GM15510 (cell line): ENCODE results near the gene CABLES1.

Source experiments
- POLR2A ChIP-seq: IDR thresholded peaks from 3 replicates; pipeline ENCODE4 v1.6.1; 2011; ENCODE audit warnings: borderline replicate concordance; ENCODE audit not compliant: insufficient read length; ENCODE audit errors: extremely low read depth

Gene CABLES1

DNA sequence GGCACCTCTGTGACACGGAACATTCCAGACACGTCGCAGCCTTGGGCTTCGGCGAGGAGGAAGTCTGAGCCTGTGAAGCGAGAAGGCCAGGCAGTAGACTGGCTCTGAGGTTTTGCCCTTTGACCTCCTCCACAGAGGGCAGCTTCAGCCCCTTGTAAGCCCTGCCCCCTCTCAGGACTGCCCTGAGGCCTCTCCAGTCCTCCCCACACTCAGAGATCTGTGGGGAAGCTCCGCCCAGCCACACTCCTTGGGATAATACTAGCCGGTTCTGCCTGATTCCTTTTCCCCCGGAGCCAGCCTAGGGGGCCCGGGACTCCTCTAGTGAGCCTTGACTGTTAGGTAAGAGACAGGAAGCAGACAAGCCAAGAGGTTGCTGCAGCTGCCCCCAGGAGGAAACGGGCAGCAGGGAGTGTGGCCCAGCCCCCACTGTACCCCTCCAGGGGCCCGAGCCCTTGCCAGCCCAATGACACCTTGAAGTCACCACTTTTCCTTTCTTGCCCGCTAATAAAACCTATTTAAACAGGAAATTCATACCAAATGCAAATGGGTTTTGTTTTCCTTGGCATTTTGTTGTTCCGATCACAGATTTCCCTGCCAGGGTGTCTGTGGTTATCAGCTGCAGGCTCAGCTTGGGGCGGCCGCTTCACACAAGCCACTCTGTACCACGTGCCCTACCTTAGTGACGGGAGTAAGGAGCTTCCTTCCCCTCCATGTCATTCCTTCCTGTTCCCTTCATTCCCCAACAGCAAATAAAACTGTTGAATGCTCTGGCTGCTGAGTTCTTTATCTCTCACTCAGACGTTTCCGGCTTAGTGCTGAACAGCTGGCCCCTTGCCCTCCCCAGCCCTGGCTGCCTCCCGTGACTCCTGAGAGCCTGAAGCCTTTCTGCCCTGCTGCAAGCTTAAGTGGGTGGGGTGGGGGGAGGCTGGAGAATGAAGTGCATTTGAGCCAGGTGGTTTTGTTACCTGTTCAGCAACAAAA is 124.7 kb downstream of the CABLES1 start:
- no peak for TF ChIP-seq POLR2A

DNA sequence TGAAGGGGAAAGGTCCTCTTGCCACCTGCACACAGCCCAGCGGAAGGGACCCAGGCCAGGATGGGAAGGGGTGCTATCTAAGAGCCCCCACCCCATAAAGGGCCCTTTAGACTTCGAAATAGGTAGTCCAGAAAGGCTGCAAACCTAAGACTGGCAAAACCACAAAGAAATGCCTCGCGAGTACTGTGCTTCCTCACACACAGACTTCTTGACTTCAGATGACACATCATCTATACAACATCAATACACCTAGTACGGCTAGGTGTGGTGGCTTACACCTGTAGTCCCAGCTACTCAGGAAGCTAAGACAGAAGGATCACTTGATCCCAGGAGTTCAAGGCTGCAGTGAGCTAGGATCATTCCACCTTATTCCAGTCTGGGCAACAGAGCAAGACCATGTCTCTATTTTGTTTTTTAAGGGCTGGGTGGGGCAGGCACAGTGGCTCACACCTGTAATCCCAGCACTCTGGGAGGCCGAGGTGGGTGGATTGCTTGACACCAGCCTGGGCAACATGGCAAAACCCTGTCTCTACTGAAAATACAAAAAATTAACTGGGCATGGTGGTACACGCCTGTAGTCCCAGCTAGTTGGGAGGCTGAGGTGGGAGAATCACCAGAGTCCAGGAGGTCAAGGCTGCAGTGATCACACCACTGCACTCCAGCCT is 125.8 kb downstream of the CABLES1 start:
- no peak for TF ChIP-seq POLR2A

DNA sequence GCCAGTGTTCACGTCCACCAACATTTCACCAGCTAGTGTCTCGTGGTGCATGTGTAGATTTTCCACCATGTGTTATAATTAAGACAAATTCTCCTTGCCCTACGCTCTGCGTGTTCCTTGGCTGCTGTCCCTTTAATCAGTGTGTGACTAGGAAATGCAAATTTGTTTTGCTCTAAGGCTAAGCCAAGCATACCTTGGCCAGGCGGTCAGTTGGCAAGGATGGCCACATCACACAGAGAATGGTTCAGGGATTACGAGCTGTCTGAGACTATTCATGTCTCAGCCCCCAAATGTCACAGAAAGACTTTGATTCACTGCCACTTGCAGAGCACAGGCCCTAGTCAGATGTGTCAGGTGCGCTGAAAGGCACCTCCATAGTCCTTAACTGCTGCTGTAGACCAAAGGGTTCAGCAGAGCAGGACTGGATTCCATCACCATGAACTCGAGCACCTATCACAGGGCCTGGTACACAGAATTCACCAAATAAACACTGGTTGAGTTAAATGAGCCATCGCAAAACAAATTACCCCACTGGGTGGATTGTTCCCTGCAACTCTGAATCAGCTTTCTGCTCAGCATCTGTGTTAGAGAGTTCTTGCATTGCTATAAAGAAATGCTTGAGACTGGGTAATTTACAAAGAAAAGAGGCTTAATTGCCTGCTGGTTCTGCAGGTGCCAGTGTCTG is 128.4 kb downstream of the CABLES1 start:
- no peak for TF ChIP-seq POLR2A

DNA sequence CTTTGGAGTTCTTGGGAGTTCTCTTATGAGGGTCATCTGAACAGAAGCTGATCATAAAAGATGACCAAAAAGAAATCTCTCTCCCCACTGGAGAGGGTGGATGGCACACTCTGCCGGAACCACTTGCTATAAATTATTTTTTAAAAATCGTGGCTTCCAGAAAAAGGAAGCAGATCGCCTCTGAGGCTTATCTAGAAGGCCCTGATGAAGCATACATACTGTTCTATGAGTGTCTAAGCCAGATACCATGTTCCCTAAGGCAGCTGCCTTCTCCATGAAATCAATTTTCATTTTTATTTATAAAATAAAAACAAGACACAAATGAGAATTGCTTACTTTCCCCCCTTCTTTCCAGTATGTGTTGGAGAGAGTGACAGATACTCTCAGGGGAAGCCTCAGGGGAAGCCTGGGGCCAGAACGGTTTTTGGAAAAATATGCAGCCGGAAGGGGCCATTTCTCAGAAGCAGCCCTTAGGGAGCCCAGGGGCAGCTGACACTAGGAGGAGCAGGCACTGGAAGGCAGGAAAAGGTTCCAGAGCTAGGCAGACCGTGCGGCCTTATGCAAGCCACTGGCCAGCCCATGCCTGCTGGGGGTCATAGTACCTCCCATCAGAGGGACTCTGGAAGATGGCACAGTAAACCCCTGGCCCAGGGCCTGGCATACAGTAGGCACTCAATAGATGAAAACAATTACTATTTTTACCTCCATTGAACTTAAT is 130.6 kb downstream of the CABLES1 start:
- no peak for TF ChIP-seq POLR2A

DNA sequence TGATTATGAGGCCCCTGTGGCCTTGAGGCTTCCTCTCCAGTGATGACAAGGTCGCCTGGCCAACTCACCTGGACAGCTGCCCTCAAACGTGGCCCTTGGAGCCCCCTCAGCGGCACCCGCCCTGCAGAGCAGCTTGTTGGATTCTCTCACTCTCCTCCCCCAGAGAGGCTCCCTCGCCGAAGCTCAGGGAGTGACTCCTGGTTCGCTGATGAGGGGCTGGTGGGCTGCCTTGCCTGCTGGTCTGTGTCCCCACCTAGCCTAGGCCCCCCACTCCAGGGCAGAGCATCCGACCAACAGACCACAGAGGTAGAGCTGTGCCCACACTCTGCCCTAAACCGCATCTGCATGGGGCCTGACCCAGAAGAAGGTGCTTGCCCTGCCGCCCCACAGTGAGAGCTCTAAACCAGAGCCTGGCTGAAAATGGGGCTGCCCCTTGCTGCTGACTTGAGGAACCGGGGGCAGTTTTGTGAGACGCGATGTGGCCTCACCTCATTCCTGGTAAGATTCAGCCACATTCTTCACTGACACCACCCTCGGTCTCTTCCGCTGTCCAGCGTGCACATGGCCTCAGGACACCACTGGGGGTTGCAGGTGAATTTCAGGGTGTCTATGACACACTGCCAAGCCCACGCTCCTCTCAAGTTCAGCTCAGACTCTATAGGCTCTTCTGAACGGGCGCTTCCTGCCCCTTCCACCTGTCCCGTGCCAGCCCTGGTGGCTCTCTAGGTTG is 131.6 kb downstream of the CABLES1 start:
- TF ChIP-seq POLR2A, result no peak

DNA sequence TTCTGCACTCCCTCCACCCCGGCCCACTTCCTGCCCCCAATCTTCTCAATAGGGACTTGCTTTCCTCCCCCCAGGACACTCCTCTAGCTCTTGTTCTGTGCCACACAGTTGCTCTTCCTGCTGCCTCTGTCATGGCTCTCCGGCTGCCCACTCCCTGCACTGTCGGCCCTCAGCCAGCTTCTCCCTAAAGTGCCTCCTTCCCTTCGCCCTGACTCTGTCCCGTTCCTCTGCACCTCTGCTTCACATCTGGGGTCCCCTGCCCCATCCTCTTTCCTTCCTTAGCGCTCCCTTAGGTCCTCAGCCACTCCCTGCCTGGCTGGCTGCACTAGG is 132.1 kb downstream of the CABLES1 start:
- TF ChIP-seq POLR2A, result no peak

DNA sequence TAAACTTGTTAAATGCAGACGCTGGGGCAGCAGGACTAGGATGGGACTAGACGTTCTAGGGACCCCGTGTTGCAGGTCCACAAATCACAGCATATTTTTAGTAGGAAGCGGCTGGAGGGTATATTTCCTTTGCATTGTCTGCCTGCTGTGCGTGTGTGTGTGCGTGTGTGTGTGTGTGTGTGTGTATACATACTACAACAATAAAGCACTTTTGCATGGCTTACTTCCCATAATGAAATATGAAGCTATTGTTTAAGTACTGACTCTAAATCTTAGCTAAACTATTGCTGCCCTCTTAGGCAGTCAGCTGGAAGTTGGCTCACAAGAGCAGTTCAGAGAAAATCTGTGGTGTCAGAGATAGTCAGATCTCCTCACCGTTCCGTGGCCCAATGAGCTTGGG is 133.4 kb downstream of the CABLES1 start:
- no peak for TF ChIP-seq POLR2A

DNA sequence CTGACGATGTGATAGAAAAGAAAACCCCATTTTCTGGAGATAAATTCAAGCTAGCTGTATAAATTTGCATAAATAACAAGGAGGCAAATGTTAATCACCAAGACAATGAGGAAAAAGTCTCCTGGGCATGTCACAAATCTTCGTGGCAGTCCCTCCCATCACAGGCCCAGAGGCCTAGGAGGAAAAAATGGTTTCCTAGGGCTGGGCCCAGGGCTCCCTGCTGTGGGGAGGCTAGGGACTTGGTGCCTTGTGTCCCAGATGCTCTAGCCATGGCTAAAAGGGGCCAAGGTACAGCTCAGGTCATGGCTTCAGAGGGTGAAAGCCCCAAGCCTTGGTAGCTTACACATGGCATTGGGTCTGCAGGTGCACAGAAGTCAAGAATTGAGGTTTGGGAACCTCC is 134.6 kb downstream of the CABLES1 start:
- no peak for TF ChIP-seq POLR2A

DNA sequence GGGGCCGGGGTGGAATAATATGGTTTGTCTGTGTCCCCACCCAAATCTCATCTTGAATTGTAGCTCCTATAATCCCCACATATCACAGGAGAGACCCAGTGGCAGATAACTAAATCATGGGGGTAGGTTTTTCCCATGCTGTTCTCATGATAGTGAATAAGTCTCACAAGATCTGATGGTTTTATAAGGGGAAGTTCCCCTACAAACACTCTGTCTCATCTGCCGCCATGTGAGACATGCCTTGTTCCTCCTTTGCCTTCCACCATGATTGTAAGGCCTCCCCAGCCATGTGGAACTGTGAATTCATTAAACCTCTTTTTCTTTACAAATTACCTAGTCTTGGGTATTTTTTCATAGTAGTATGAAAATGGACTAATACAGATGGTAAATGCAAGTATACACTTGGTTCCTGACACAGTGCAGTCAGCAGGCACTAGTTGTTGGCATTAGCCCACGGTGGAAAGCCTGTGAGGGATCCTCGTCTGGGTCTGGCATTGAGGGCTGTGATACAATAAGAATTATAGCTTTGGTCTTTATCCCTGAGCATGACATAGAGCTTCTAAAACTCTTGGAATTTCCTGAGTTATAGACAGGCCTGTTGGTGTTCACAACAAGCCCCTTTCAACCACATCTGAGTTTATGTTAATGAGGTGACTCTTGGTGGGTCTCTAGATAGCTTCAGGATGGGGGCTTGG is 135.8 kb downstream of the CABLES1 start:
- TF ChIP-seq POLR2A, result no peak

DNA sequence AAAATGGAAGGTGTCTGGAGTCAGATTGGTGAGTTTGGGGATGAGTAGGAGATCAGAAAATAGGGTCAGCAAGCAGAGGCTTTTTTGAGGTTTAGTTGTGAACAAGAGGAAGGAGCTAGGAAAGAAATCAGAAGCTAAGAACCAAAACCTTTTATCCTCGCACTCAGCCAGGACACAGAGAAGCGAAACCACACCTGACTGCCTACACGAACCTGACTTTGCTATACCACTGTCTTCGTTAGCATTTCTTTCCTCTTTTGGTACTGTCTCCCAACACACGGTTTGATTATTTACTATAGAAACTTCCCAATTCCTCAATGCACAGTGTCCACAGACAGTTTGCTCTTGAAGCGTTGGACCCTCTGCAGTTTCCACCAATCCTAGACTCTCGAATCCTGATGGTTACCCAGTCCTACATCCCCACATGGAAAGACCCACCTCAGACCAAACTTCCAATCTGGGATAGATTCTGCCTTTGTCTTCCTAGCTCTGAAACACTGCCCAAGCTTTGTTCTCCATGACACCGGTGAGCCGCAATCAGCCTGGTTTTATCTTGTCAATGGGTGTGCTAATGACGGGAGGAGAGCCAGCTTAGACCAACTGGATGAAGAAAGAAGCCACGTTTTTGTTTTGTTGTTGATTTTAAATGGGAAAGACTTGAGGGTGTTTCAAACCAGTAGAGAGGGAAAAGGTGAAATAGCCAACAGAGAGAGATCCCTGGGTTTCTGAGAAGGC is 137.4 kb downstream of the CABLES1 start:
- no peak for TF ChIP-seq POLR2A

DNA sequence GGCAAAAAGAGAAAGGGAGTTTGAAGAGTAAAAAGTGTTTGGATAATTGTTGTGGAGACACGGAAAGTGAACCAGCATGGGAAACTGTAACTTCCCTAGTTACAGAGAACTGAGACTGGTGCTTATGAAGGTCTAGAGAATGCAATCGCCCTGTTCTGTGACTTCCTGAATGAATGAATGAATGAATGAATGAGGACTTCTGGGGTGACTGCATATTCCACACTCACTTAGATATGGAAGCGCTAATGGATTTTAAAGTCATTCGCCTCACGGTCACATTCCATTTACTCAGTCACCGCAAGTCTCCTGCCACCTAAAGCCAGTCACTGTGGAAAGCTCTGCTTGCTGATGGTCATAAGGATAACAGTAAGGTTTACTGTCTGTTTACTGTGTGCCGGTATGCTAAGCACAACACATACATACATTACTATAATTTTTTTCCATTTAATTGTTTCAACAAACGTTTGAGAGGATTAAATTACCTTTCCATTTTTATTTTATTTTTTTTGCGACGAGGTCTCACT is 138.2 kb downstream of the CABLES1 start:
- TF ChIP-seq POLR2A, result no peak

DNA sequence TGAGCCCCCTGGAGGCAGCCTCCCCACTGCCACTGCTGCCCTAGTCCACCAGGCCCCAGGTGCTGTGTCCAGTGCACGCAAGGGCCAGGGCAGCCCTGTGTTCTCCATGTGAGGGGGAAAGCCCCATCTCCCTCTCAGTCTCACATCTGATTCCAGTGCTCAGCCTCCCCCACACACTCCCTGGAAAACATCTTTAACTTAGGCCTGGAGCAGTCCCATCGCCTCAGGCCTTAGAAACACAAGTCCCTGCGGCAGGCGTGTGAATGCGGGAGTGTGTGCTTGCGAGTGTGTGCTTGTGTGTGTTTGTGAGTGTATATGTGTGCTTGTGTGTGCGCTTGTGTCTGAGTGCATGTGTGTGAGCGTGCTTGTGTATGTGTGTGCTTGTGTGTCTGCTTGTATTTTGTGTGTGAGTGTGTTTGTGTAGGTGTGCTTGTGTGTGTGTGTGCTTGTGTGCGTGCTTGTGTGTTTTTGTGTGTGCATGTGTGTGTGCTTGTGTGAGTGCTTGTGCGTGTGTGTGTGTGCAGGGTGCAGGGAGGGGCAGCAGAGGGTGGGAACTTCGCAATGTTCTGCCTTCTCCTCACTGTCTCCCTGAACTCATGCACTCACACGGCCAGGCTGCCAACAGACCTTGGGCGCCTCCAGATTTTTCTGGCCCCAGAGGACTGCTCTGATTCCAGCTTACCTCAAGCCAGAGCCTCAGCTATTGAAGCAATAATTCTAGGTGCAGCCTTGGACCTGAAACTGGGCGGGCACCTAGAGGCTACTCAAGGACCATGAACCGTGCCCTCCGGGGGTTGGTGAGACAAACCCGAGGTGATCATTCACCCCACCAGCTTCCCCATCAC is 139.6 kb downstream of the CABLES1 start:
- no peak for TF ChIP-seq POLR2A
